Measurements from ENCODE around the gene ZEB2. TPM values are rescaled to one million over a fixed set of nuclear protein-coding genes. Genes with fewer than 3 reads are reported as not detected.
A peak's percentile ranks its signal among the peaks of the same experiment; 100 is the strongest.

The ZEB2 gene
- total RNA-seq, 1 experiment from 2014 or later, result 1.2 TPM

DNA sequence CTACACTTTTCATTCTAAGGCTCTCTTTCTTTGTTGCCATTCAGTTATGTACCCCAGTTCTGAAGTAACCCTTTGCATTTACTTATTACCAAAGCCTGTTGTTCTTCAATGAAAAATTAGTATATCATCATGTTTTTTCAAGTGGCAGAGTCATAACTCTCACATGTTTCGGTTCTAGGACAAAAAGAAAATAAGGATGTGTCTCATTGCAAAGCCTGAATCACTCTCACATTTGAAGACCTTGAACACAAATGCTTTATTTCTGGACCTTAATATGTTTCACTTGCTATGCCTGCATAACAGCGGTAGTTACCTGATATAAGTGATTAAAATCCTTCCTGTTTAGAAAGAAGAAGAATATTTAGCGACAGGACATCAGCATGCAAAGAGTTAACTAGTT lies 49.1 kb downstream of the ZEB2 start:
- no peak overlapping the region for H3K9ac ChIP-seq (ENCODE audit: extremely low read depth, insufficient read length, low read length)
- H3K18ac ChIP-seq (ENCODE audit: insufficient read length, low read depth, low read length), result no peak overlapping the region
- H2BK12ac ChIP-seq (ENCODE audit: insufficient read length, low read depth, low read length), result no peak overlapping the region
- no peak overlapping the region for H3K4ac ChIP-seq (ENCODE audit: low read depth, low read length)
- no peak for TF ChIP-seq CTCF (conservative IDR thresholded peaks at IDR 0.05)
- no peak overlapping the region for H2AFZ ChIP-seq (ENCODE audit: low read length)
- no peak overlapping the region for H4K8ac ChIP-seq (replicated peaks; ENCODE audit: insufficient read length, low read depth, low read length)
- H4K91ac ChIP-seq (ENCODE audit: insufficient read length, low read depth, low read length), result no peak overlapping the region
- H3T11ph ChIP-seq (ENCODE audit: low read length), result no peak overlapping the region
- no peaks in the 10 kb centered on the region for H3K79me1 ChIP-seq (ENCODE audit: insufficient read depth, low read depth, low read length, poor library complexity, severe bottlenecking)
- no peak overlapping the region for H3K56ac ChIP-seq (ENCODE audit: insufficient read length, low read depth, low read length)
- no peak overlapping the region for H3K23ac ChIP-seq (ENCODE audit: insufficient read length, low read depth, low read length)
- DNase-seq, result no peak
- H3K23me2 ChIP-seq (ENCODE audit: insufficient read length, low read depth, low read length, poor library complexity, severe bottlenecking), result no peaks in the 10 kb centered on the region
- H3K9me3 ChIP-seq (ENCODE audit: control insufficient read depth, low read depth, low read length), result no peaks in the 10 kb centered on the region
- H3K36me3 Mint-ChIP-seq (ENCODE audit: insufficient read depth in 1 of 3, low read depth in 3 of 3), result no peaks in the 10 kb centered on the region
- H2AK5ac ChIP-seq (ENCODE audit: insufficient read length, low read length), result no peak overlapping the region
- no peak overlapping the region for H2BK5ac ChIP-seq (ENCODE audit: insufficient read length, low read length)
- no CpG with 5 or more reads among the region's 3 CpGs for whole genome bisulfite sequencing (ENCODE audit: extremely low coverage, insufficient read length, low lambda C conversion rate)
- H3K79me2 ChIP-seq (ENCODE audit: insufficient read depth, low read length), result no peaks in the 10 kb centered on the region
- no peaks in the 10 kb centered on the region for H3K27me3 ChIP-seq (ENCODE audit: insufficient read depth, low read length)
- no peak overlapping the region for H2BK120ac ChIP-seq (ENCODE audit: low read depth, low read length, poor library complexity, severe bottlenecking)
- H3K4me2 ChIP-seq (ENCODE audit: insufficient read depth, insufficient read length, low read length), result no peak overlapping the region
- H3K4me1 Mint-ChIP-seq, result peaks cover 8 to 15% of the 10 kb centered on the region in 2 experiments
- peaks cover 13% of the 10 kb centered on the region; the same call in 1 of the 2 replicates for H3K4me1 ChIP-seq (ENCODE audit: insufficient read depth, low read length)
- H4K20me1 ChIP-seq (ENCODE audit: control insufficient read depth, insufficient read depth, insufficient read length), result no peaks in the 10 kb centered on the region
- no peaks in the 10 kb centered on the region; a peak in 1 of 5 replicates for H3K9me3 Mint-ChIP-seq
- H4K5ac ChIP-seq (ENCODE audit: insufficient read length, low read depth, low read length), result no peak overlapping the region
- no peak overlapping the region for H2BK20ac ChIP-seq (ENCODE audit: low read depth, low read length, poor library complexity, severe bottlenecking)
- H3K27me3 Mint-ChIP-seq (ENCODE audit: low read depth), result peaks cover 2% of the 10 kb centered on the region; the same call in 1 of the 2 replicates
- no peak overlapping the region for H2BK15ac ChIP-seq (ENCODE audit: low read depth, low read length)
- H3K27ac ChIP-seq (ENCODE audit: insufficient read length, low read depth, low read length), result no peak overlapping the region
- peak overlapping the region in 2 of 3 experiments; percentile 42 to 94; a peak in 4 of 7 replicates for H3K27ac Mint-ChIP-seq
- no peak overlapping the region for H3K4me3 Mint-ChIP-seq
- H3K14ac ChIP-seq (ENCODE audit: insufficient read depth, low read length), result no peak overlapping the region

Data from H9 (cell line).